Esophagus muscularis mucosa (tissue), 3 donors: ENCODE results near the gene CDC42BPA.

ENCODE experiments used
- POLR2AphosphoS5 ChIP-seq, 2 donors: sonication (generic); formaldehyde crosslinking; IDR thresholded peaks; one replicate each; pipeline ENCODE4 v1.6.1; 2017; ENCODE audit warnings: antibody characterized with exemption in 2 of 2
- TF ChIP-seq, protein P1 (sequence below), 3 experiments: fragments of 200-600 bp in 2 of 3; fragments of 450-650 bp in 1 of 3; sonication (generic) in 2 of 3; IDR thresholded peaks; one replicate each; pipeline ENCODE4 v1.5.1; 2017 to 2019; ENCODE audit warnings: antibody characterized with exemption in 3 of 3, mild to moderate bottlenecking in 2 of 3, moderate library complexity in 1 of 3

DNA sequence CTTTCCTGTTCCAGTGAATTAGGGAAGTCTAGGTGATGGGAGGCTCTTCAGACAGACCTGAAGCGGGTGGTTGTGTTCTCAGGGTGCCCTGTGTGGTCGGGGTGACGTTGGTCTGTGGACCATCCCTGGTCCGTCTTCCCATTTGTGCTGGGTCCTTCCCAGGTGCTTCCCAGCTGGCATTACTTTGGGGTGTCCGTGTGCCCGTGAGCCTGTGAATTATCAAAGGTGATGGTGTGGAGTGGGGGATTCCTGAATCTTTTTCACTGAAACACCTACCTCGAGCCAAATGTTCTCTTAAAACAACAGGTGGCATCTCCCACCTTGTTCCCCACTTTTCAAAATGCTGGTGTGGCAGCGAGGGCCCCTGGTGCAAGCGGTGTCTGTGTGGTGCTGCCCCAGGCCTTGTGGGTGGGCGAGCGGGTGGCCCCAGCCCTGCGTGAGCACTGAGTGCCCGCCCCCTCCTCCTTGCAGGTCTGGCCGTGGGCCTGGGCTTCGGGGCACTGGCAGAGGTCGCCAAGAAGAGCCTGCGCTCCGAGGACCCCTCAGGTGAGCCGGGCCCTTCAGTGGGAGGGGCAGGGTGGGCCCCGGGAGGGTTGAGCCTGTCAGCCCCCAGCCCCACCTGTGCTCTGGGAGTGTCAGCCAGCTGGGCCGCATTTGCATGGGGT, 341.2 kb downstream of the CDC42BPA start:
- TF ChIP-seq, protein P1, sequence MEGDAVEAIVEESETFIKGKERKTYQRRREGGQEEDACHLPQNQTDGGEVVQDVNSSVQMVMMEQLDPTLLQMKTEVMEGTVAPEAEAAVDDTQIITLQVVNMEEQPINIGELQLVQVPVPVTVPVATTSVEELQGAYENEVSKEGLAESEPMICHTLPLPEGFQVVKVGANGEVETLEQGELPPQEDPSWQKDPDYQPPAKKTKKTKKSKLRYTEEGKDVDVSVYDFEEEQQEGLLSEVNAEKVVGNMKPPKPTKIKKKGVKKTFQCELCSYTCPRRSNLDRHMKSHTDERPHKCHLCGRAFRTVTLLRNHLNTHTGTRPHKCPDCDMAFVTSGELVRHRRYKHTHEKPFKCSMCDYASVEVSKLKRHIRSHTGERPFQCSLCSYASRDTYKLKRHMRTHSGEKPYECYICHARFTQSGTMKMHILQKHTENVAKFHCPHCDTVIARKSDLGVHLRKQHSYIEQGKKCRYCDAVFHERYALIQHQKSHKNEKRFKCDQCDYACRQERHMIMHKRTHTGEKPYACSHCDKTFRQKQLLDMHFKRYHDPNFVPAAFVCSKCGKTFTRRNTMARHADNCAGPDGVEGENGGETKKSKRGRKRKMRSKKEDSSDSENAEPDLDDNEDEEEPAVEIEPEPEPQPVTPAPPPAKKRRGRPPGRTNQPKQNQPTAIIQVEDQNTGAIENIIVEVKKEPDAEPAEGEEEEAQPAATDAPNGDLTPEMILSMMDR (IDR thresholded peaks at IDR 0.05): no peak
- TF ChIP-seq POLR2AphosphoS5 (IDR thresholded peaks at IDR 0.05): no peak
